Measurements from ENCODE around the gene OR9Q1.

GRCh38 chr11:58193391-58193790 lies 169.7 kb downstream of the OR9Q1 start:
- no peak for TF ChIP-seq CTCF (IDR thresholded peaks at IDR 0.05)
- TF ChIP-seq POLR2AphosphoS5 (IDR thresholded peaks at IDR 0.05): no peak
- no peak for TF ChIP-seq POLR2A (IDR thresholded peaks at IDR 0.05; ENCODE audit: low read depth)
- no peak for TF ChIP-seq EP300 (IDR thresholded peaks at IDR 0.05)
